Suppressor macrophage (primary cell): ENCODE data around the gene LYPD6.
"Not testable (repeated sequence)": the region's sequence is repeated elsewhere in the genome, so short reads cannot be mapped to it uniquely, and the experiment has no call there.

Experiments
- DNase-seq, 4 experiments: peaks; one replicate each; pipeline ENCODE4 v3.0.0-alpha.2; 2020 to 2022
- total RNA-seq, 17 experiments: gene quantifications; one replicate each; lab custom pipeline; 2026; ENCODE audit warnings: mixed read lengths in 6 of 17, inconsistent platforms in 3 of 17; lab: John Stamatoyannopoulos, UW

LYPD6 gene, protein sequence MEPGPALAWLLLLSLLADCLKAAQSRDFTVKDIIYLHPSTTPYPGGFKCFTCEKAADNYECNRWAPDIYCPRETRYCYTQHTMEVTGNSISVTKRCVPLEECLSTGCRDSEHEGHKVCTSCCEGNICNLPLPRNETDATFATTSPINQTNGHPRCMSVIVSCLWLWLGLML
- 0 to 2.4 (median 0.07) reads per million in 17 experiments for total RNA-seq

DNA sequence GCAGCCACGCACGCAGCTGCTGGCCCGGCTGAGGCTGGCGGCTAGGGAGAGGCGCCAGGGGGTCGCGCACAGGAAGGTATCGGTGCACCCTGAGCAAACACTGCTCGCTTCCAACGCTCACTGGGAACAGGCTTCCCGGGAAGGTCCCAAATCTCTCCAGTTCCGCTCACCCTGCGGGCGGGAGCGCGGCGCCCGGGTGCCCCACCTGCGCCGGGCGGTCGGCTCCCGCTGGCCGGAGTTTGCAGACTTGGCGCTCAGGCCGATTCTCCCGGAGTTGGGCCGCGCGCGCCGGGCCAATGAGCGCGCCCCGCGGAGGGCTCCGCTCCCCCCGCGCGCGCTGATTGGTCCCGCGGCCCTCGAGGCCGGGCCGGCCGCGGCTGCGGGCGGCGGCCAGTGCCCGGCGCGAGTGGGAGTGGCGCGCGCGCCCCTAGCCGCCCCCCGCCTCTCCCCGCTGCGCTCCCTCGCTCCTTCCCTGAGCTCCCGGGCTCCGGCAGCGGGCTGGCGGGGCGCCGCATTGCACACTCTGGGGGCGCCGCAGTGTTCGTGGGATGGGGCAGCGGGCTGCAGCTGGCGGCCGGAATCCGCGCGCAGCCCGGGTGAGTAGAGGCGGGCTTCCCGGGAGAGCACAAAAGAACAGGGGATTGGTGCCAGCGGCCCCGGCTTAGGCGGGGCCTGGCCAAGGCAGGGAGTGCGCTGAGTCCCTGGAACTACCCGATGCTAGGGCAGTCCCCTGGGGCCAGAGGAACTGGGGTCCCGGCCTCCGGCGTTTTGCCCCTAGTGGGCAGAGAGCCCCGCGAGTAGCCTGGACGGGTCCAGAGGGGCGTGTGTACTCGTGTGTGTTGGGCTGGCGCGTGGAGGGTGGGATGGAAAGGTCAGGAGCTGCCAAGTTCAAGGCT is at the start of gene LYPD6:
TSS of gene LYPD6 (plus strand) at position 461 of the 896 bp plus-strand sequence. CDS start 107,122 bp downstream, outside the sequence.
- DNase-seq, result peak; percentile 38 to 74 (median 53)

DNA sequence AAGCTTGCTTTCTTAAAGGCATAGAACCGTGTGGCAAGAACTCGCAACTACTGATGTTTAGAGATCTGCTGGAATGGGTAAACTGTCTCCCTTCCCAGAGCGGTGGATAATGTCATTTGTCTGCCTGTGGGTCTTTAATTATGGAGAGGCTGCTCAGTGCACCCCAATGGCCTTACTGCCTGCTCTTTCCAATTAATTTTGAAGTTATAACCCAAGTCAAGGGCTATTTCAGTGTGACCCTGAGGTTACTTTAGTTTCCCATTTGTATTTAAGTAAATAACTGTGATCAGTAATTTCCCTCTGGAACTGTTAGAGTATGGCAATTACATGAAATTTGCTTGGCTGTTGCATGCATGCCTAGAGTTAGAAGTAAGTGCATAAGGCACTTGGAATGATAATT is 48.9 kb upstream of the LYPD6 start:
- DNase-seq, result no peak

DNA sequence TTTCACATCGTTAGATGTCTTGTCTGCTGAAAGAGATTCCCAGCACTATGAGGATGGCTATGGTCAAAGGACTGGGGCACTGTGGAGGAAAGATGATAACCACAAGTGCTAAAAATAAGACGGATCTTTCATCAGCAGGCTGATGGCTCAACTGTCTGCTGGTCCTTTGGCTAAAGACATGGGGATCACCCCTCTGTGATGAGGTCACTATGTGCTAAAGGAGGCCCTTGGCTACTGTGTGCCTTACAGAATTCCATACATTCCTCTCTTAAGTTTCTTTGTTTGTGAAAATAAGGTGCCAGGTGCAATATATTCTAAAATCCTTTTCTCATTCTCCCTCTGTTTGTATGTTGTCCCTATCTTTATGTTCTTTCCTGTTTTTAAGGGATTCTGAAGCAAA is 39.7 kb upstream of the LYPD6 start:
- DNase-seq, result no peak

- DNase-seq, result no peak
Measured at GRCh38 chr2:149291881-149292280, 38.5 kb upstream of the LYPD6 start.

DNA sequence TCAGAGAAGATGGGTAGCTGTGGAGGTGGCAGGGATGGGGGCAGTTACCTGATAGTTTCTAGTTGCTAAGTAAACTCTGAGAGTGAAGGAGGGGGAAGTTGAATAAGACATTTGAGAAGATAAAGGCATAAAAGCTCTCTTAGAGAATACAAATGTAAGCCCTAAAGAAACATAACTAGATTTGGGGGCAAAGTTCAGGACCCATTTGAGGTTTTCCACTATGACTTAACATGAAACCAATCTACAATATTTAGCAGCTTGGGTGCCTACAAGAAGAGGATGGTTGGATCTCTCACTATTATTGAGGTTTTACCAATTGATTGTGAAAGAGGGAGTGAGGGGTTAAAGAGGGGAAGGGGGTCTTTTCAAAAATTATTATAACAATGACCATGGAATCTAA is 34.4 kb upstream of the LYPD6 start:
- no peak for DNase-seq

- no peak for DNase-seq
Measured at GRCh38 chr2:149307014-149307413, 23.4 kb upstream of the LYPD6 start.

DNA sequence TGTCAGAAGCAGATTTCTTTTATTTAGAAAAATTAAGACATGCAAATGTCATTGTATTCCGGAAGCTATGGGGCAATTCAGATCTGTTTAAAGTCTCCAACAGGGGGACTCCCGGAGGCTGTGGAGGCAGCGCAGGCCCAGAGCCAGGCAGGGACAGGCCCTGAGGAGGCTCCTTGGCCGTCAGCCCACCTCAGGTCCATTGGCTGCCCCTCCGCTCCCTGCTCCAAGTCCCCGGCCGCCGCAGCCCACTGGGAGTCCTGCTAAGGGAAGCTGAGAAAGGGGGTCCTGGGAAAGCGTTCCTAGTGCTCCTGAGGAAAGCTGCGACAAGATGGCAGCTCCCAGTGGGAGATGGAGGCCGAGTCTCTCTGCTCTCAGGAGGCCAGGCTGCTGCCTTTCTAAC is 20.0 kb upstream of the LYPD6 start:
- no peak for DNase-seq

- DNase-seq, result no peak
Measured at GRCh38 chr2:149312039-149312438, 18.3 kb upstream of the LYPD6 start.

GRCh38 chr2:149313512-149313972 is 16.8 kb upstream of the LYPD6 start:
- peak; percentile 37 to 70 (median 52) for DNase-seq

DNA sequence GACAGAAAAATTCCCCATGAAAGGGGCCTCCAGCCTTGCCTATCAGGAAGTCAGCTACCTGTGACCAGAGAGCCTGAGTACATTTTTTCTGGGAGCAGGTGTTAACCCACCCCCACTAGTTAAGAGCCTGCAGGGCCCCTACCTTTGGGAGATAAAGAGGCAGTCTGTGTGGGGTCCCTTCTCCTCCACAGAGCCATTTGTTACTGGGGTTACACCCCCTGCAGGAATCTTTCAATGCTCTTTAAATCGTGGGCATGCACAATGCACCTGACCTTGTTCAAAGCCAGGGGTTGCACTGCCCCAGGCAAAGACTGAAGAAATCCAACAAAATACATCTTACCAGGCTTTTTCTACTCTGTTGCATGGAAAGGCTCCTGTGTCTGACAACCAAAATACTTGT is 15.7 kb upstream of the LYPD6 start:
- DNase-seq, result no peak

DNA sequence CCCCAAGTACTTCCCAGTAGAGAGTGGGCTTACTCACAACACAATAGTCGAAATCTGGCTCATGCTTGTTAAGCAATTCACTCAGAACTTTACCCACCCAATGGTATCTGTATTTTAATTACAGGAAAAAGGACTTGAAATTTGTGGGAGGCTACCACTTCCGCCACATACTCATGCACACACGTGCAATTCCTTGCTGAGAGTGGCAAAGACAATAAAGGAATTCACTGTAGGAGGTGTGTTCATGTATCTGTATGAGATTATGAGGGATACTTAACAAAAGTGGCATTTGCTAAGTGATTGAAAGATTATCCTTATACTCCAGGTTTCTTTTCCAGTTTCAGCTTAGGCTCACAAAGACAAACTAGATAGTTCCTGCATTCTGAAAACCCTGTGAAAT is 14.9 kb upstream of the LYPD6 start:
- DNase-seq, result no peak

DNA sequence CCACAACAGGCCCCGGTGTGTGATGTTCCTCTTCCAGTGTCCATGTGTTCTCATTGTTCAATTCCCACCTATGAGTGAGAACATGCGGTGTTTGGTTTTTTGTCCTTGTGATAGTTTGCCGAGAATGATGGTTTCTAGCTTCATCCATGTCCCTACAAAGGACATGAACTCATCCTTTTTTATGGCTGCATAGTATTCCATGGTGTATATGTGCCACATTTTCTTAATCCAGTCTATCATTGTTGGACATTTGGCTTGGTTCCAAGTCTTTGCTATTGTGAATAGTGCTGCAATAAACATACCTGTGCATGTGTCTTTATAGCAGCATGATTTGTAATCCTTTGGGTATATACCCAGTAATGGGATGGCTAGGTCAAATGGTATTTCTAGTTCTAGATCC is 11.8 kb upstream of the LYPD6 start:
- not testable (repeated sequence) for DNase-seq

GRCh38 chr2:149320362-149320761 is 10.0 kb upstream of the LYPD6 start:
- DNase-seq, result no peak

- no peak for DNase-seq
Measured at GRCh38 chr2:149329068-149329467, 1.3 kb upstream of the LYPD6 start.

DNA sequence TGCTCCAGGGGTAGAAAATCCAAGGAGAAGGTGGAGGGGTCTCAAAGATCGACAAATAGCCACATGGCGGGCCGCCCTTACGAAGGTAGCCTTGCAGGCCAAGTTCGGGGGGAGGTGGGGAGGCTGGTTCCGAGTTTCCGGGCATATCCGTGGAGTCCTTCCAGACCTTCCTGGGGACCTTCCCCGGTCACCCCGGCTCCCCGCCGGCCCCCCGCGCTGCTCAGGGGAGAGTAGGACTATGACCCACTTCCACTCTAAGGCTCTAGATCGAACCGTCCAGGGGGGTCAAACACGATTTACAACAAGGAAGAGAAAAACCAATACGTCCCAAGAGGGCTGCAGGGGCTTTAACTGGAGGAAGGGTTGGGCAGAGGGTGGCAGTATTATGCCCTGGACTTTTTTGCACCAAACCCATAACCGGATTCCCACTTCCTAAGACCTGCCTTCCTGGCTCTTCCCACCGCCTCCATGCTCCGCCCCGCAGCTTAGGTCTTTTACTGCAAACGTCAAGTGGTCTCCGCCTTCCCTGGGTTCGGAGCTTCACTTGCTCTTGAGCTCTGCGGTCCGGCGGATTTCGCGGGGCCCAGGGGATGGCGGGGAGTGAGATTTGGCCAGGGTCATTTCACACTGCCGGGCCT is 779 bp upstream of the LYPD6 start:
- peak in 3 of 4 experiments; percentile 5 to 16 (median 7) for DNase-seq

DNA sequence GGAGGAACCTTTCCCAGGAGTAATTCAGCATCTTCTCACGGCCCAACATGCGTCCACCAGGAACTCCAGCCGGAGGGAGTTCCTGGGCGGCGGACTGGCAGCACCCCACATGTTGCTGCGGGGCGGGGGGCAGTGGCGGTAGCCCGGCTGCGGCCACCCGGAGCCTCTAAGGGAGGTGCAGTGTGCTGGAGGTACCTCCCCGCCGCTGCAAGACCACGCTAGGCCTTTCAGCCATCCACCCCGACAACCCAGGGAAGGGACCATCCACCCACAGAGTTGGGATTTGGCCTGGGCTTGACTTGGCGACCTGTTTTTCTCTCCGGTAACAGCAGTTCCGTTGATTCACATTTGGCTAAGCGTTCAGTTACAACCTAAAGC is 625 bp downstream of the LYPD6 start:
- no peak for DNase-seq

- no peak for DNase-seq
Measured at GRCh38 chr2:149332364-149332763, 2.0 kb downstream of the LYPD6 start.

DNA sequence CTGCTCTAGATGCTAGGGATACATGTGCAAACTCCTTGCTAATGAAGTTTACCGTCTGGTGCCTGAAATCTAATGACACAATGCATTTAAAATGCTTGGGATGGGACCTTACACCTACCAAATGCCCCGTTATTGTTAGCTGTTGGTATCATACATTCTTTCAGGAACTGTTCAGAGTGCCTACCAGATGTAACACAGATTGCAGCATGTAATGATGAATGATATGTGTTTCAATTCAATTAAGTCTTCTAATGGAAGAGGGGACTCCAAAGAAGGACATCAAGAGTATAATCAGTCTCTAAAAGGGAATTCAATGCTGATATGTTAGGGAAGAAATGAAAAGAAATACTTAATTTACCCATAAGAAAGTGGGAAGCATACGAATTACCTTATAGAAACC is 3.2 kb downstream of the LYPD6 start:
- DNase-seq, result no peak

DNA sequence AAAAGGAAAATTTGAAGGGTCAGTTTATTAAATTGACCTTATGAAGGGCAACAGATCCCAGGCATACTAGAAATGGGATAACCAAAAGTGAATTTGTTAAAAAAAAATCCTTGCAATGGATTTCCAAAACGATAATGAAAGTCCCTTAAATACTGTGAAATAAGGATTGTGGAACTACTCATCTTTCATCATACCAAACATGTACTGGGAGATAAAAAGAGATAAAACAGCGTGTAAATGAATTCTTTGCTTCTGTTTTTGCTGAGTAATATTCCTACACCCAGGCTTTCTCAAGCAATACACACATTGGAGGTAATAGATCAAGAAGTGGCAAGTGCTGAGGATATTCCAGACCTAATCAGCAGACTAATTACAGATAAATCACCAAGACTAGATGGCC is 3.8 kb downstream of the LYPD6 start:
- DNase-seq, result no peak

DNA sequence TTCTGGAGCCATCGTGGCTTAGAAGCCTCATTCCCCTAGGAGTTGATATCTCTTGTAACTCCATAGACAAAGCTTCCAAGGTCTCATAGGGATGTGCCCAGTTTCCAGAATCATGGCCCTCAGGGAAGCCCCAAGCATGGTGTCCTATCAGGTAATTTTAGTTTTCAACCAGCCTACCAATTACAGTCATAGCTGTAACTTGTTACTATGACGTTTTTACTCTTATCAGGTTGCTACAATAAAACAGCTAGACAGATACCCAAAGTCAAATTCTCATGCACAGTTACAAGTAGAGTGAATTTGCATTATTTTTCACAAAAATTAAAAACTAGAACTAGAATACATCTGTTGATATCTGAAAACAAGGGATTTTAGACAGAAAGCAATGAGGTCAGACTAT is 8.9 kb downstream of the LYPD6 start:
- no peak for DNase-seq

DNA sequence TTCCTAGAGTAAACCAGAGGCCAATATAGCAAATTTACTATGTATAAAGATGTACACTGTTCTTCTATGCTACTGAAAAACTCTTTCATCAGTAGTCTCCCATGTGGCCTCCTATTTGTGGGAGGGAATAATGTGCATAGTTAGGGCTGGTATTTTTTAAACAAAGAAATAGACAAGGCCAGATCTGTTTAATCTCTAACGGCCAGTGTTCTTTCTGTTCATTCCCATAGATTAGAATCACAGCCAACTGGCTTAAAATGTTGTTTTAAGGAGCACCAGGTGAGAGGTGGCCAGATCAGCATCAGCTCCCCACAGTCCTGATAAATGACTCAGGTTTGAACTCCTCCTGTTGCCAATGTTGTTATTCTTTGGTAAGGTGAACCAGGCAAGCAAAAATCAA is 12.1 kb downstream of the LYPD6 start:
- no peak for DNase-seq

DNA sequence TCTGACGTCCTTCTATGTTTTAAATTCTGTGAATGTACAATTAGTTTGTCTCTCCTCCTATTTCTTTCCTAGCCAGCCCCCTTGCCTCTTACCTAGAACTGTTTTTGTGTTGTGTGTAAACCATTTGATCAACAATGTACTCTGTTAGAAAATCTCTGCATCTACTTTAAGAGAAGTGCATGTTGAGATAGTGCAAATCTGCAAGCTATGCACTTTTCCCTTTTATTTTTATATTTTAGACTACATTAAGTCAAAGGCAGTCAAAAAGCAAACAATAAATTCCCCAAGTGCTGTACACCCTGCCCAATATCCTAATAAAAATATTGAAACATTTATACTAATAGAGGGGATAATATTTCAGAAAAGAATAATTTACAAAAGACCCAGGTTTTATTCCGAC is 13.7 kb downstream of the LYPD6 start:
- DNase-seq, result no peak

DNA sequence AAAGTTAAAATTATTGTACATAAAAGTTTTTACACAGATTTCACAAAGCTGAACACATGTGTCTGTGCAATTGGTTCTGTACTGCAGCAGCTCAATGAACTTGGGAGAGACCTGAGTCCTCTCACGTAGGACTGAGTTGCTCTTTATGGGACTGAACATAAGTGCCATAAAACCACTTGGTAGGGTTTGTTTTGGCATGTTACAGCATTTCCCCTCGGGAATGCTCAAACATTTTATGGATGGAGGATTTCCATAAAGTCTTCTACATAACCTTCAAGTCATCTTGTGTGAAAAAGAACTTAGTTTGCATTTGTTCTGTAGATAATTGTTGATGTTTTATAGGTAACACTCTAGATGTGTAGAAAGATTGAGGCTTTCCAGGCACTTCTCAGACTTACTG is 15.9 kb downstream of the LYPD6 start:
- DNase-seq, result no peak

- no peak for DNase-seq
Measured at GRCh38 chr2:149348291-149348690, 17.9 kb downstream of the LYPD6 start.
